T-helper 22 cell (primary cell): ENCODE results near the gene NDUFV2.

Source experiments
- DNase-seq: peaks from one replicate; pipeline ENCODE4 v3.0.0-alpha.2; 2020; ENCODE audit warnings: low read depth

Gene NDUFV2

DNA sequence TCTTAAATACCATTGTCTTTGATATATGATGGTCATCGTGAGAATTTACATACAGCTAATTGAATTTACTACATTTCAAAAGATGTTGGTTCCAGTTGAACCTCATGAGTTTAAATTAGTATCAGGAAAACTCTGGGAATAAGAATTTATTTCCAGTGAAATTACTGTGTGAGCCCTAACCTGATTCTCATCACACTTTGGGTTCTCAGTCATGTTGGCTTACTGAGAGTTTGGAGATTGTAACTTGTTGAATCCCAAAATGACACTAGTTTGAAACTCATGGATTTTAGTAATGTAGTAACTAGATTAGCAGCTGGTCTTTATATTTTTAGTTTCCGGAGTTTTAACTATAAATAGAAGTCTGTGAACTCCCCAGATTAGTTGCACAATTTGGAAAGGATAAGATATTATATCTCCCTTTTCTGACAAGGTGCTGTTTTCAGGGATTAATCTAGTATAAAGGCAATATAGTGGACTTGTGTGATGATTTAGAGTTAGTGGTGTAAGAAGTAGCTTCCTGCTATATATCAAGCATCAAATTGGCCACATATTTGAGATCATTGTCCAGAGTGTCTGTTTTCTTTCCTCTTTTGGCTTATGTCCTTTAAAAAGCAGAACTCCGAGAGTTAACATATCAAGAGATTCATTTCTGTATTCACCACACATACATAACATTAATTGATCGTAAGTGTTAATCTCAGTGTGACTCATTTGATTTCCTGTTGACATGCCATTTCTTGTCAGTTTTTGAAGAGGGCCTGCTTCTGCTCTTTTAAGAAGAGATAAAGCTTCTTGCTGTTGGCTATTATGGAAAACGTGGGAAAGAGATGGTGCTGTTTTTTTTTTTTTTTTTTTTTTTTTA, 15.7 kb downstream of the NDUFV2 start:
- DNase-seq: no peak

DNA sequence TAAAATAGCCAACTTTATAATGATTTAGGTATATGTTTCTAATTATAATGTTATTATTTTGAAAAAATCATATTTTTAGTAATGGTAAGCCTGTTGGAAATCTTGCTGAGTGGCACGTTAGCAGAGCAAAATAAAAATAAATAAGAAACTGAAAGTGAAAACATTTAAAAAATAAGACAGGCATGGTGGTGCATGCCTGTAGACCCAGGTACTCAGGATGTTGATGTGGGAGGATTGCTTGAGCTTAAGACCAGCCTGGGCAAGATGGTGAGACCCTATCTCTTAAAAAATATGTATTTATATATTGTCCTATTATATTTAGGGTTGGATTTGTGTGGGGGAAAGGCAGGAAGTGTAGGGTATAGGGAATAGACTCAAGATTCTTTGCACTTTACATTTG, 18.3 kb downstream of the NDUFV2 start:
- DNase-seq: no peak

DNA sequence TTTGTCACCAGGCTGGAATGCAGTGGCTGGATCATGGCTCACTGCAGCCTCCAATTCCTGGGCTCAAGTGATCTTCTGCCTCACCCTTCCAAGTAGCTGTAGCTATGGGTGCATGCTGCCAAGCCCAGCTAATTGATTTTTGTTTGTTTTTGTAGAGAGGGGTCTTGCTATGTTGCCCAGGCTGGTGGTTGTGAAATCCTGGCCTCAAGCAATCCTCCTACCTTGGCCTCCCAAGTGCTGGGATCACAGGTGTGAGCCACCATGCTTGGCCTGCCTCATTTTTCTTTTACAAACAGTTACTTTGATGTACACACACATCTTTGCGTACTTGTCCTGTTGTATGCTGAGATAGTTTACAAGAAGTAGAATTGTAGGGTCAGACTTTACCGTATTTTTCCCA, 21.0 kb downstream of the NDUFV2 start:
- DNase-seq: no peak

DNA sequence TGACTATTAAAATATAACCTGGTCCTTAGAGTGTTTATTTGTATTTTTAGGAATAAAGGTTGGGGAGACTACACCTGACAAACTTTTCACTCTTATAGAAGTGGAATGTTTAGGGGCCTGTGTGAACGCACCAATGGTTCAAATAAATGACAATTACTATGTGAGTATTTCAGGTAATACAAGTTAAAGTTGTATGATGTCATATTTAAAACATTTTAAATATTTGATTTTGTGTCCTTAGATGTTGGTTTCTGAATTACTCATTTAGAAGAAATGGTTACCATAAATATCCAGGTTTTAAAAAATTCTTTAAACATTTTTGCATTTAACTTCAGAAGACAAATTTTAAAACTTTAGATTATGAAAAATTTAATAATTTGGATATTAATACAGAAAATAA, 22.3 kb downstream of the NDUFV2 start:
- DNase-seq: no peak

DNA sequence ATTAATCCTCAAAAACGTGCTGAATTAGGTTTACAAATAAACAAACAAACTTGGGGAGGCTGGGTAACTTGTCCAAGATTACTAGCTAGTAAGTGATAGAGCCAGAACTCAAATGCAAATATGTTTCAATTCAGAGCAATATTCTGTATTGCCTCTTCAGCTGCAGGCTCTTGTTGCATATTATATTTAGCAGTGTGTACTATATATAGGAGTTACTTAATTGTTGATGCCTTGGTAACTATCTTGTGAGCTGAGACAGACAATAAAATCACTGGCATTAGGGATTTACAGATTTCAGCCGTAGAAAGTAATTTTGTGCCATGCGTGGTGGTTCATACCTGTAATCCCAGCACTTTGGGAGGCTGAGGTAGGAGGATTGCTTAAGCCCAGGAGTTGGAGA, 23.8 kb downstream of the NDUFV2 start:
- DNase-seq: no peak

DNA sequence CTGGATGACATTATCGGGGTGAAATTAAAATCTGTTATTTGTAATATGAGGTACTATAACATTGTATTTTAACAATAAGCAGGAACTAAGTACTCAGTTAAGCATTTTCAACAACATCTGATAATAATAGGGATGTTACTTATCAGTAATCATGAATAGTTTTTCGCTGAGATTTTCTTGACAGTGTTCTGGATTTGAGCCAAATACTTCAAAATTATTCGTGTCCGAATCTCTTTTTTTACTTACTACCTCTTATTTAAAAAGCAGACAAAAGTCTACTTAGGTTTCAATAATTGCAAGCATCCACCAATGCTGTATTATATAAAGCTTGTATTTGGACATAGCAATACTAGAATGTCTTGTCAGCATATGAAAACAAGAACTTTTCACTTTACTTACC, 27.7 kb downstream of the NDUFV2 start:
- DNase-seq: no peak

DNA sequence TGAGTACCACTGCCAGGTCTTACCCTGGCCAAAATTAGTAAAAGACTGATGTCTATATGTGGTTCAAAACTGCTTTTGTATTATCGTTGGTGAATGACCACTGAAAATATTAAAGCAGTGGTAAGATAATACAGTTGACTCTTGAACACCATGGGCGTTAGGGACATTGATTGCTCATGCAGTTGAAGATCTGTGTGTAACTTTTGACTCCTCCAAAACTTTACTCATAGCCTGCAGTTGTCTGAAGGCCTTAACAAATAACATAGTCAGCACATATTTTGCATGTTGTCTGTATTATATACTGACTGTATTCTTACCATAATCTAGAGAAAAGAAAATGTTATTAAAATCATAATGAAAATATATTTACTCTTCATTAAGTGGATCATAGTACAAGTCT, 28.3 kb downstream of the NDUFV2 start:
- no peak for DNase-seq

DNA sequence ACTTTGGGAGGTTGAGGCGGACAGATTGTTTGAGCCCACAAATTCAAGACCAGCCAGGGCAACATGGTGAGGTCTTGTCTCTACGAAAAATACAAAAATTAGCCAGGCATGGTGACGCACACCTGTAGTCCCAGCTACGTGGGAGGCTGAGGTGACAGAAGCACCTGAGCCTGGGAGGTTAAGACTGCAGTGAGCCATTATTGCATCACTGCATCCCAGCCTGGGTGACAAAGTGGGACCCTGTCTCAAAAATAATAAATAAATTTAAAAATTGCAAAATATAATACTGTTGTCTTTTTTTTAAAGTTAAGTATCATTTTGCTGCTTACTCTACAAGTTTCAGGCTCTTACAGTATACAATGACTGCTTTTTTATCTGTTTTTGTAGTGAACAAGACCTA, 30.1 kb downstream of the NDUFV2 start:
- DNase-seq: no peak

DNA sequence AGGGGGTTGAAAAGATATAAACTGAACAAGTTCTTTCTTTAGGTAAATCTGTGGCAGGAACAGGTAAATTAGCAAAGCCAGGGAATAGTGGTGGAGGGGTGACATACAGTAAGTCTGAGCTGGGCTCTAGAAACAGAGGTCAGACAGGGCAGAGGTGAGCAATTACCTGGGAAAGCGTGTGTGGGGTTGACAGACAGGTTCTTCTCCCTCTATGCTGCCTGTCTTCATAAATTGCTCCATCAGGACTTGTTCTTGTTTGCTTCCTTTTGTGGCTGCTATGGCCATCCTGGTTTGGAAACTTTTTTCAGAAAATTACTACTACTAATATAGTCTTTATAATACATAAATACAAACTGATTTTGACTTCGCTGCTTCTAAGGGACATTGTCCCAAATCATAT, 30.7 kb downstream of the NDUFV2 start:
- no peak for DNase-seq

DNA sequence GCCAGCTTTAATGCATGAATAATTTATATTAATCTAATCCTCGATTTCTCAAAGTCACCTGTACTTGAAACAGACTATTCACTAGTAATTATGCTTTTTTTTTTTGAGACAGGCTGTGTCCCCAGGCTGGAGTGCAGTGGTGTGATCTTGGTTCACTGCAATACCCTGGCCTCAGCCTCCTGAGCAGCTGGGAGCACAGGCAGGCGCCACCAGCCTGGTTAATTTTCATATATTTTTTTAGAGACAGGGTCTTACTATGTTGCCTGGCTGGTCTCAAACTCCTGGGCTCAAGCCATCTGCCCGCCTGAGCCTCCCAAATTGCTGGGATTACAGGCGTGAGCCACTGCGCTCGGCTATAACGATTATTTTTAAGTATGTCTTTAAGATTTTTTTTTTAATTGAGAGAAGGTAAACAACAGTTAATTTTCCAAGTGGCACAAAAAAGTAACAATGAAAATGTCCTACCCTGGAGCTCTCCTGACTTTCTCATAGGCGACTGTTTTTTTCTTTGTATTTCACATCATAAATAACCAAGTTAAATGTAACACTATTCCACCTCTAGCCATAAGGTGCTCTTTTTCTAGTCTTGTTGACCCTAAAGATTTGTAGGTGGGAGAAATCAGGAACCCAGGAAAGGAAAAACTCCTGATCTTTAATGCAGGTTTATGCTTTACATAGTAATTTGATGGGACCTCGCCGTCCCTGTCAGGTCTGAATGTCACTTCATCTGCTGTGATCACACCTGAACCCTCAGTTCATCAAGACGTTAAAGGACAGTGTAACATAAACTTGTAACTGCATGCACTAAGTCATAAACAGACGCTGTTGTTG, 32.8 kb downstream of the NDUFV2 start:
- DNase-seq: no peak

DNA sequence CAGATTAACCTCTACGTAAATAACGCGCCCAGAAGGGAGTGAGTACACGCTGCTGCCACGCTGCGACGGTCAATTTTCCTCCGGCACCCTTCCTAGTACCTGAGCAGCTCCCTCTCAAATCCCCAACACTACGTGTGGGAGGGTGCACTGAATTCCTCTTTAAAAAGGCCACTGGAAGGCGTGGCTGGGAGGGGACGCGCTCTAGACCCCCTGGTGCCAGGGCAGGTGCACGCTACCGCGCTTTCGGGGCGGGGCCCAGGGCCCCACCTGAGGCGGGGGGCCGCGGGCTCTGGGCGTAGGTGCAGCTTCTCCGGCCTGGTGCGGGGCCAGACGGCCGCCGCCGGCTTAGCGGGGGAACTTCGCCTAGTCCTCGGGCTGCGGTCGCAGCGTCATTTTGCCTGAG, 33.4 kb downstream of the NDUFV2 start:
- DNase-seq: no peak

DNA sequence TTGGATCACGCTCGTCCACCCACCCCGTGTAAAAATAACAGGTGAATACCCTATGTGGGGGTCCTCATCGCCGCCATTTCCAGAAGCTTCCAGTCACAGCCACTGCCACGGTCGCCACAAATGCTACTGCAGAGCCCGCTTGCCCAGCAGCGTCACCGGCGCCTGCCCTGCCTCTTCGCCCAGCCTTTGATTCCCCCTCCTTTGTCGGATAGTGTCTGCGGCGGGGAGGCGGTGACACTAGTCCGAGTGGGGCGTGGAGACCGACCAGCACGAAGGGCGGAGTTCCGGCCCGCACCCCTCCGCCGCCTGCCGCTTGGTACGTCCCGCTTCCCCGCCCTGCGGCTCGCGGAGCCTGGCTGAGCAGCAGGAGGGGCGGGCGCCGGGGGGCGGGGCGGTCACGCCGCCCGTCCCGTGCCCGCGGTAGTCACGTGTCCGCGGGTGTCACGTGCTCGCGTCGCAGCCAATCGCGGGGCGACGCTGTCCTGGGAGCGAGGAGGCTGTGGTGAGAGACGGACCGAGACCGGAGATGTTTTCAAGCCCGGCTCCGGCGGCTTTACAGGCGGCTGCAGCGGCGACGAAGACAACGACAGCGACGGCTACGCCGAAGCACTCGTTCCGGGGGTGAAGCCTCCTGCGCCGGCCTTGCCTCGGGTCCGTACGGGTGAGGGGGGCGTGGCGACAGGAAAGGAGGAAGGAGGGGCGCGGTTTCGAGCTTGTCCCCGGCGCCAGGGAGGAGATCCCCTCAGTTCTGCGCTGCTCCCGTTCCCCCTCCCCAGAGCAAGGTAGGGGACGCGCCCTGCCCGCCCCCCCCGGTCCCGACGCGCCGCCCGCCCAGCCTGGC, 34.0 kb downstream of the NDUFV2 start, which contains the start of gene ANKRD12:
Gene ANKRD12 (plus strand): TSS at position 467 of the 841 bp plus-strand sequence. CDS start 45,652 bp downstream, outside the sequence.
- peak; percentile 97 for DNase-seq

DNA sequence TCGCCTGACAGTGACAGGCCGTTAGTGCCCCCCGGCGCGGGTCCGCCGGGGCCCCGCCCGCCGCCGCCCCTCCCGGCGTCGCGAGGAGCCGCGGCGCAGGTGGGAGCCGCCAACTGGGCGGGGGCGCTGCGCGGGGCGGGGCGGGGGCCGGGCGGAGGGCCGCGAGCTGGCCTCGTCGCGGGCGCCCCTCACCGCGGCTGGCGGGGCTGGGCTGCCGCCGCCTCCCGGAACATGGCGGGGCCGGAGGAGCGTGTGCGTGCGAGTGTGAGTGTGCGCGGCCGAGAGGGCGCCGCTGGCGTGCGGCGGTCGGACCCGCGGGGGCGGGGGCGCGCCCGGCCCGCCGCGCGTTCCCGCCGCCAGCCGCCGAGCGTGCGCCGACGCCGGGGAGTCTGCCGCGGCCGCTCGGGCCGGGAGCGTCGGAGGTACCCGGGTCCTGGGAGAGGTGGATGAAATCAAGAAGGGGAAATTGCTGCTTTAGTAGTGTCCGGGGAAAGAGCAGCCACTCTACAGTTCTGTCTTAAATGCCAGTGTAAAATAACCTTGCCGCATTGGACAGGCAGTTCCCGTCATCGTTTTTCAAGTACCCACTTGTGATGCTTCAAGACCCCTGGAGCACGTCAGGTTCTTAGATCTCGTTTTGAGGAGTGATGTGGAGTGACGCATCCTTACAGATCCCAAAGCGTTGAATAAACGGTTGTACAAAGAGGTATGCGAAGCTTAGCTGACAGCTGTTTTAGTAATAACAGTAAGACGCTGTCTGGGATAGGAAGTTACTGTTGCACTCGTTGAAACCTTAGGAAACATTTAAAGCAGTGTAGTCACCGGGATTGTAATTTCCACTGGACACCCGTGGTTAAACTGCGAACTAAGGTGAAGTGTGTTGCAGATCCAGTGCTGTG, 34.9 kb downstream of the NDUFV2 start:
- DNase-seq: peak; percentile 68

DNA sequence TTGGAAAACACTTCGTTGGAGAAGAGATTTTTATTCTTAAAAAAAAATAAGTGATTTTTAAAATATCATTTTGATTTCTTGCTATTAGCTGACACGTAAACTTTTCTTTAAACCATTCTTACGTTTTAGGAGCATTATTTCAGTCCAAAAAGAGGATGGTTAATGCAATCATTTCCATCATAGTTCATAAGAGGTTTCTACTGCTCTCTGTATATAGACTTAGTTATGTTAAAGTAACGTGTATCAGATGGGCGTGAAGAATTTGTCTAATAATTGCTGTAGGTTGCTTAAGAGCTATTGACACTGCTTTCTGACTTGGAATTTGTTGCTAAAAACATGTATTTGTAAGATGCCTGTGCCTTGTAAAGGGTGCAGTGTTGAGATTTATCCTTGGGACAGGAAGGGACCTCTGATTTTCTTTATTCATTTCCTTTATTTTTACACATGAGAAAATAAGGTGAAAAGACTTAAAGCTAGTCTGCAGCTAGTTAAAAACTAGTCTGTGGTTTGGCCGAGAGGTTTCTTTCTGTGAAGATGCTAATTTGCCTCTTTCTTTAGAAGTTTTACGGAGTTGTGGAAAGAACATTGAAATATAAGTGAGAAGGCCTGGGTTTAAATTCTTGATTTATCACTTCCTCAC, 37.0 kb downstream of the NDUFV2 start:
- no peak for DNase-seq

DNA sequence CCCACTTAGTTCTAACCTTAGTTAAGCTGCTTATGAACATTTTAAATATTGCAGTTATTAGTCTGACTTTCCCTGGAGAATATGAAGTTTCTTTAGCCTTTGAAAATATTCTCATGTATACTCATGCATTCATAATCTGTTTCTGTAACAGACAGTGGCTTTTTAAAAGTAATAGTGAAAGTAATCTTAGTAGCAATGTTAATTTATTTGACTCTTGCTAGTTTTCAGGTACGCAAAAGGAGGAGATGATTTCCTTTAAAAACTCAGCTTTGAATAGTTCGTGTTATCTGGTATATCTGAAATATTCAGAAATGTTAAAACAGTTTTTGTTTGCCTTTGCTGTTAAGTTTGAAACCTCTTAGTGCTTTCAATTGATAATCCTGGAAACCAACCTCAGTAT, 37.9 kb downstream of the NDUFV2 start:
- no peak for DNase-seq

DNA sequence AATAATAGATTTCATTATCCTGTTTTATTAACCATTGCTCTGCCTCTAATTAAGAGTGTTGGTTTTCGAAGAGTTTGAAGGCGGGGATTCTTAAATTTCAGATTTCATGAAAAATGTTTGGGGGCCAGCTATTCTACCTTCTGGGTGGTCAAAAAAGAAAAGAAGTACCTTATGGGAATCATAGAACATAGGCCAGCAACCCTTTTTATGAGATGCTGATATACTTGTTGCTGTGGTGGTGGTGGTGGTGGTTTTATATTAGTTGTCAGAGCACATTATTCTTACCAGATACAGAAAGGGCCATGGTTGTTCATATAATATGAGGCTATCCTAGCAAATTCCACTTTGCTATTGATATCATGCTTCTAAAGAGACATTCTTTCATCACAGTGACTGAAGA, 38.5 kb downstream of the NDUFV2 start:
- DNase-seq: no peak

DNA sequence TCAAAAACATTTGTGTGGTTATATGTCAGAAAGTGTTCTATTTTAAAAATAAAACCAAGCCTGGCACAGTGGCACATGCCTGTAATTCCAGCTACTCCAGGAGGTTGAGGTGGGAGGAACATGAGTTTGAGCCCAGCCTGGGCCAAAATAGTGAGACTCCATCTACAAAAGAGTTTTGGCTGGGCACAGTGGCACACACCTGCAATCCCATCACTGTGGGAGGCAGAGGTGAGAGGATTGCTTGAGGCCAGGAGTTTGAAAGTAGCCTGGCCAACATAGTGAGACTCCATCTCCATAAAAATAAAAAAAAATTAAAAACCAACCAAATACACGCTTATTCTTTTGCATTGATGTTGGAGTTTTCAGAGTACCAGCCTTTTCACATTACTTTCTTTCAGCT, 43.7 kb downstream of the NDUFV2 start:
- no peak for DNase-seq

DNA sequence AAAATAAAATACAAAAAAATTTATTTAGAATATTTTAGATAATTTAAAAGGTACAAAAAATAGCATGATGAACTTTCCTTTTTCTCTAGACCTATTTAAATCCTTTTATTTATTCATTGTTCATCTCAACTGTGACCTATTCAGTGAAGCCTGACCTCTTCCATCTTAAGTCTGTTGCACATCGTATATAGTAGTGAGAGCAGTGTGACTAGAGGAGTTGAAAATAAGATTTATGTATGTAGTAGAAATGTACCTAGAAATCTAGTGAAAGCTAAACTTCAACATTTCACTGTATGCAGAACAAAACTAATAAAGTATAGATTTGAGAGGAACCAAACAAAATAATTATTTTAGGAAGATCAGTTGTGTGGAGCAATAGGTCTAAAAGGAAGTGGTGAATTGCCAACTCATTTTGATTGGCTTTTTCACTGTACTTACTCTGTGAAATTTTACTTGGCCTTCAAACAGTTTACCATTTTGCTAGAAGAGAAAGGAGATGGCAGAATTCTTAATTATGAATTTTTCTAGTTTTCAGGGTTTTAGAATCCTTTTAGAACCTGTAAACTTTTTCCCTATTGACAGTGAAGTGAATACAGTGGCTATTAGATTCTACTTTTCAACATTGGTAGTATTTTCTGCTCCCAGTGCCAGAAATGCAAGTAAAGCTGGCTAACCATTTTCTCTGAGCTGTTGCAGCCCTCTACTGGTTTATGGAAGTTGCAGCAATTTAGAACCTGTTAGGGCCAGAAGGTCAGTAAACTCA, 45.1 kb downstream of the NDUFV2 start:
- DNase-seq: no peak

DNA sequence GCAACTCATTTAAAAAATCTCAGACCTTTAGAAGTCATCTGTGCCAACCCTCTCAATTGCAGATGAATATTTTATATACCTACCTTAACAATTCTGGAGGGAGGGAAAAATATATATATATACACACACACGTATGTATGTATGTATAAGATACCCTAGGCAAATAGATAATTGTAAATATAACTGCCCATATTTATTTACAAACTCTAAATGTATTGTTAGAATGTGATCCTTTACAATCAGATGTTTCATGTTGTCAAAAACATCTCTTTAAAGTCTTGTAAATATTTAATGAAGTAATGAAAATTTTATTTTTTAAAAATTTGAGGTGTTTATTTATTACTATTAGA, 45.7 kb downstream of the NDUFV2 start:
- no peak for DNase-seq

DNA sequence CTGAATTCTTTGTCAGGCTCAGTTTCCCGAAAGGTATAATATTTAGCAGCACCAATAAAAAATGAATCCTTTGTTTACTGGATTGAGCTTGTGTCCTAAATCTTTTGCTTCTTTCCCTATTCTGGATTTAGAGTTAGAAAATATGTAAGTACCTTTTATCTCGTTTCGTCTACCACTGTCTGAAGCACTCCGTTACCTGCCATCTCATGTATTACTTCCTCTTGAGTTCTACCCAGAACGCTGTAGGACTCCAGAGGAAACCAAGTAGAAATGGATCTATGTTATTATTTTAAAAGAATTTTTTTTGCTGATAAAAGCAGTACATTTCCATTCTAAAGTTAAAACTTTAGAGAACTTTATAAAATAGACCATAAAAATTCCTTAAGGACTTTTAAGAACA, 47.6 kb downstream of the NDUFV2 start:
- no peak for DNase-seq
